Renal cortex interstitium (tissue), 11 donors: ENCODE data around the gene EPG5. TPM values are rescaled to one million over a fixed set of nuclear protein-coding genes. Genes with fewer than 3 reads are reported as not detected.

Experiments used
- DNase-seq, 11 donors: peaks; one replicate each; pipeline ENCODE4 v3.0.0-alpha.2; 2013; ENCODE audit warnings: low read depth in 9 of 11, low spot score in 4 of 11; ENCODE audit errors: extremely low read depth in 1 of 11
- polyA plus RNA-seq, 3 donors: library from polyadenylated mRNA; unstranded; fragments of 120-200 nt; gene quantifications; one replicate each; pipeline ENCODE4 v1.2.1, GENCODE V29; 2013; ENCODE audit not compliant: insufficient read length in 3 of 3

EPG5 gene
- polyA plus RNA-seq, 3 donors = 17.7 to 30.8 (median 24.0) TPM

GRCh38 chr18:45880876-45881558 lies 86.1 kb downstream of the EPG5 start:
- DNase-seq = no peak

GRCh38 chr18:45879681-45880655 lies 87.2 kb downstream of the EPG5 start:
- DNase-seq = peak; percentile 30 to 55 (median 43)

- DNase-seq = no peak
Measured at GRCh38 chr18:45877403-45877802, 89.7 kb downstream of the EPG5 start.

- DNase-seq = no peak
Measured at GRCh38 chr18:45876161-45876560, 91.0 kb downstream of the EPG5 start.

- DNase-seq = no peak
Measured at GRCh38 chr18:45874491-45875184, 92.5 kb downstream of the EPG5 start.

- DNase-seq = no peak
Measured at GRCh38 chr18:45871431-45872084, 95.6 kb downstream of the EPG5 start.

- no peak for DNase-seq
Measured at GRCh38 chr18:45870419-45870818, 96.7 kb downstream of the EPG5 start.

- no peak for DNase-seq
Measured at GRCh38 chr18:45865466-45865865, 101.7 kb downstream of the EPG5 start.

GRCh38 chr18:45864081-45864480 lies 103.0 kb downstream of the EPG5 start:
- no peak for DNase-seq

- no peak for DNase-seq
Measured at GRCh38 chr18:45863469-45863868, 103.7 kb downstream of the EPG5 start.

- no peak for DNase-seq
Measured at GRCh38 chr18:45861926-45862325, 105.2 kb downstream of the EPG5 start.

- DNase-seq = no peak
Measured at GRCh38 chr18:45860971-45861370, 106.2 kb downstream of the EPG5 start.

- DNase-seq = no peak
Measured at GRCh38 chr18:45860492-45860891, 106.6 kb downstream of the EPG5 start.

GRCh38 chr18:45859334-45859733 lies 107.8 kb downstream of the EPG5 start:
- no peak for DNase-seq

GRCh38 chr18:45856531-45856930 lies 110.6 kb downstream of the EPG5 start:
- no peak for DNase-seq

- no peak for DNase-seq
Measured at GRCh38 chr18:45854036-45854586, 113.0 kb downstream of the EPG5 start.

- DNase-seq = no peak
Measured at GRCh38 chr18:45852631-45853030, 114.5 kb downstream of the EPG5 start.

GRCh38 chr18:45851161-45851925 lies 115.8 kb downstream of the EPG5 start:
- no peak for DNase-seq
